SK-N-SH treated with all-trans-retinoic acid at 6 μM for 48 hours (cell line): Measurements from ENCODE around the gene AKAP6.

ENCODE experiments used
- ATAC-seq: fragments of 200-7000 bp; cut with Tn5 transposase; 3 replicates; pipeline ENCODE4 v1.9.1; 2020; ENCODE audit warnings: mild to moderate bottlenecking, moderate library complexity
- BACH2 ChIP-seq: fragments of 250-450 bp; sonication (Bioruptor Pico); IDR thresholded peaks from 2 replicates; pipeline ENCODE4 v1.9.0; 2021; ENCODE audit warnings: mild to moderate bottlenecking, borderline replicate concordance
- CSDC2 ChIP-seq: fragments of 250-450 bp; sonication (Bioruptor Pico); IDR thresholded peaks from 2 replicates; pipeline ENCODE4 v1.5.0; 2020; ENCODE audit warnings: mild to moderate bottlenecking, moderate library complexity
- CSRNP3 ChIP-seq: fragments of 250-450 bp; sonication (Bioruptor Pico); IDR thresholded peaks from 2 replicates; pipeline ENCODE4 v1.5.1; 2021; ENCODE audit warnings: mild to moderate bottlenecking, moderate library complexity
- ESRRG ChIP-seq: fragments of 250-450 bp; sonication (Bioruptor Pico); IDR thresholded peaks from 2 replicates; pipeline ENCODE4 v1.6.1; 2021; ENCODE audit warnings: mild to moderate bottlenecking
- GLIS3 ChIP-seq: fragments of 250-450 bp; sonication (Bioruptor Pico); IDR thresholded peaks from 2 replicates; pipeline ENCODE4 v1.5.0; 2020; ENCODE audit warnings: mild to moderate bottlenecking, moderate library complexity
- ISL1 ChIP-seq: fragments of 250-450 bp; sonication (Bioruptor Pico); IDR thresholded peaks from 2 replicates; pipeline ENCODE4 v2.1.2; 2022; ENCODE audit warnings: mild to moderate bottlenecking, moderate library complexity
- OSR1 ChIP-seq: fragments of 250-450 bp; sonication (Bioruptor Pico); IDR thresholded peaks from 2 replicates; pipeline ENCODE4 v1.8.0; 2022; ENCODE audit warnings: moderate library complexity, mild to moderate bottlenecking, inconsistent platforms
- PATZ1 ChIP-seq: fragments of 250-450 bp; sonication (Bioruptor Pico); IDR thresholded peaks from 2 replicates; pipeline ENCODE4 v1.8.0; 2020; ENCODE audit warnings: mild to moderate bottlenecking, moderate library complexity, borderline replicate concordance
- POU6F1 ChIP-seq: fragments of 250-450 bp; sonication (Bioruptor Pico); IDR thresholded peaks from 2 replicates; pipeline ENCODE4 v1.8.0; 2021; ENCODE audit warnings: low read depth, mild to moderate bottlenecking, moderate library complexity, borderline replicate concordance
- PPARA ChIP-seq: fragments of 250-450 bp; sonication (Bioruptor Pico); IDR thresholded peaks from 2 replicates; pipeline ENCODE4 v1.5.0; 2020; ENCODE audit warnings: mild to moderate bottlenecking, borderline replicate concordance
- RARB ChIP-seq: fragments of 250-450 bp; sonication (Bioruptor Pico); IDR thresholded peaks from 2 replicates; pipeline ENCODE4 v1.8.0; 2021; ENCODE audit warnings: mild to moderate bottlenecking, moderate library complexity
- SNAI2 ChIP-seq: fragments of 250-450 bp; sonication (Bioruptor Pico); IDR thresholded peaks from 2 replicates; pipeline ENCODE4 v1.5.0; 2020; ENCODE audit warnings: mild to moderate bottlenecking, moderate library complexity
- TOX ChIP-seq: fragments of 250-450 bp; sonication (Bioruptor Pico); IDR thresholded peaks from 2 replicates; pipeline ENCODE4 v1.8.0; 2021; ENCODE audit warnings: mild to moderate bottlenecking, moderate library complexity, borderline replicate concordance
- TSHZ2 ChIP-seq: fragments of 250-450 bp; sonication (Bioruptor Pico); IDR thresholded peaks from 2 replicates; pipeline ENCODE4 v1.5.0; 2020; ENCODE audit warnings: mild to moderate bottlenecking, moderate library complexity
- ZC3H10 ChIP-seq: fragments of 250-450 bp; sonication (Bioruptor Pico); IDR thresholded peaks from 2 replicates; pipeline ENCODE4 v1.5.1; 2021; ENCODE audit warnings: mild to moderate bottlenecking, moderate library complexity
- ZFP3 ChIP-seq: fragments of 250-450 bp; sonication (Bioruptor Pico); IDR thresholded peaks from 2 replicates; pipeline ENCODE4 v1.5.0; 2020; ENCODE audit warnings: mild to moderate bottlenecking, moderate library complexity
- ZFP30 ChIP-seq: fragments of 450-650 bp; formaldehyde crosslinking; IDR thresholded peaks from 2 replicates; pipeline ENCODE4 v1.5.0; 2022; ENCODE audit warnings: mild to moderate bottlenecking, moderate library complexity
- ZNF565 ChIP-seq: fragments of 450-650 bp; formaldehyde crosslinking; conservative IDR thresholded peaks from 2 replicates; pipeline ENCODE4 v1.5.0; 2020; ENCODE audit warnings: low read depth, mild to moderate bottlenecking, moderate library complexity
- ZNF70 ChIP-seq: fragments of 450-650 bp; formaldehyde crosslinking; IDR thresholded peaks from 2 replicates; pipeline ENCODE4 v1.5.0; 2020; ENCODE audit warnings: mild to moderate bottlenecking, moderate library complexity
- ZNF8 ChIP-seq: fragments of 450-650 bp; formaldehyde crosslinking; IDR thresholded peaks from 2 replicates; pipeline ENCODE4 v1.5.0; 2020; ENCODE audit warnings: mild to moderate bottlenecking, moderate library complexity

The AKAP6 gene

GRCh38 chr14:32682214-32682613 is 353.1 kb downstream of the AKAP6 start:
- no peak; the same call in 2 of the 3 replicates for ATAC-seq

GRCh38 chr14:32683679-32684078 is 354.6 kb downstream of the AKAP6 start:
- no peak for ATAC-seq

More at GRCh38 chr14:32682214-32682613, 353.1 kb downstream of the AKAP6 start:
- TF ChIP-seq TSHZ2 (no peak), CSDC2 (no peak), ESRRG (CRISPR knock-in tag) (no peak), RARB (CRISPR knock-in tag) (no peak), ZNF565 (CRISPR knock-in tag) (no peak), PPARA (CRISPR knock-in tag) (no peak), ZNF8 (CRISPR knock-in tag) (no peak), GLIS3 (CRISPR knock-in tag) (no peak), ZFP30 (no peak)

GRCh38 chr14:32688941-32689340 is 359.8 kb downstream of the AKAP6 start:
- ATAC-seq: no peak
- no peak for TF ChIP-seq ZNF70 (CRISPR knock-in tag)
- no peak for TF ChIP-seq ESRRG (CRISPR knock-in tag)
- no peak for TF ChIP-seq ZC3H10 (CRISPR knock-in tag)
- no peak for TF ChIP-seq SNAI2 (CRISPR knock-in tag)
- TF ChIP-seq PPARA (CRISPR knock-in tag): no peak
- no peak for TF ChIP-seq ZFP3 (CRISPR knock-in tag)
- TF ChIP-seq BACH2 (CRISPR knock-in tag): no peak
- no peak for TF ChIP-seq ZNF8 (CRISPR knock-in tag)
- TF ChIP-seq ISL1: no peak
- TF ChIP-seq TSHZ2: no peak
- TF ChIP-seq ZNF565 (CRISPR knock-in tag): no peak
- no peak for TF ChIP-seq PATZ1 (CRISPR knock-in tag)
- no peak for TF ChIP-seq CSRNP3
- TF ChIP-seq RARB (CRISPR knock-in tag): no peak
- TF ChIP-seq POU6F1 (CRISPR knock-in tag): no peak
- TF ChIP-seq OSR1: no peak

More at GRCh38 chr14:32683679-32684078, 354.6 kb downstream of the AKAP6 start:
- no peak for TF ChIP-seq OSR1
- no peak for TF ChIP-seq ZC3H10 (CRISPR knock-in tag)
- no peak for TF ChIP-seq CSDC2
- TF ChIP-seq TSHZ2: no peak
- TF ChIP-seq ZNF8 (CRISPR knock-in tag): no peak
- TF ChIP-seq GLIS3 (CRISPR knock-in tag): no peak
- no peak for TF ChIP-seq ZNF70 (CRISPR knock-in tag)
- no peak for TF ChIP-seq ESRRG (CRISPR knock-in tag)
- TF ChIP-seq BACH2 (CRISPR knock-in tag): no peak
- TF ChIP-seq ZFP30: no peak
- no peak for TF ChIP-seq ISL1
- TF ChIP-seq TOX (CRISPR knock-in tag): no peak
- TF ChIP-seq, all 23 proteins: peak for 0
